Measurements from ENCODE around the gene UTF1.

Gene UTF1

GRCh38 chr10:133214468-133215410 lies 15.3 kb upstream of the UTF1 start:
- H3K27ac ChIP-seq (ENCODE audit: low read length), result no peak overlapping the region
- no peaks in the 10 kb centered on the region for H4K20me1 ChIP-seq (ENCODE audit: insufficient read depth, low read length)
- no peaks in the 10 kb centered on the region for H3K79me2 ChIP-seq (ENCODE audit: low read length)
- H3K9ac ChIP-seq (ENCODE audit: low read length), result no peak overlapping the region
- no peaks in the 10 kb centered on the region for H3K9me3 ChIP-seq (ENCODE audit: insufficient read depth, low read length)
- no peak overlapping the region for H2AFZ ChIP-seq (ENCODE audit: low read depth, low read length)
- H3K4me2 ChIP-seq (ENCODE audit: low read length), result no peak overlapping the region
- no peak for TF ChIP-seq EZH2phosphoT487 (IDR thresholded peaks at IDR 0.05; ENCODE audit: low read depth)
- TF ChIP-seq, protein P1, sequence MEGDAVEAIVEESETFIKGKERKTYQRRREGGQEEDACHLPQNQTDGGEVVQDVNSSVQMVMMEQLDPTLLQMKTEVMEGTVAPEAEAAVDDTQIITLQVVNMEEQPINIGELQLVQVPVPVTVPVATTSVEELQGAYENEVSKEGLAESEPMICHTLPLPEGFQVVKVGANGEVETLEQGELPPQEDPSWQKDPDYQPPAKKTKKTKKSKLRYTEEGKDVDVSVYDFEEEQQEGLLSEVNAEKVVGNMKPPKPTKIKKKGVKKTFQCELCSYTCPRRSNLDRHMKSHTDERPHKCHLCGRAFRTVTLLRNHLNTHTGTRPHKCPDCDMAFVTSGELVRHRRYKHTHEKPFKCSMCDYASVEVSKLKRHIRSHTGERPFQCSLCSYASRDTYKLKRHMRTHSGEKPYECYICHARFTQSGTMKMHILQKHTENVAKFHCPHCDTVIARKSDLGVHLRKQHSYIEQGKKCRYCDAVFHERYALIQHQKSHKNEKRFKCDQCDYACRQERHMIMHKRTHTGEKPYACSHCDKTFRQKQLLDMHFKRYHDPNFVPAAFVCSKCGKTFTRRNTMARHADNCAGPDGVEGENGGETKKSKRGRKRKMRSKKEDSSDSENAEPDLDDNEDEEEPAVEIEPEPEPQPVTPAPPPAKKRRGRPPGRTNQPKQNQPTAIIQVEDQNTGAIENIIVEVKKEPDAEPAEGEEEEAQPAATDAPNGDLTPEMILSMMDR (IDR thresholded peaks at IDR 0.05; ENCODE audit: low read depth, low read length), result no peak
- no peak overlapping the region for H3K4me3 ChIP-seq (ENCODE audit: low read length)
- no peaks in the 10 kb centered on the region for H3K27me3 ChIP-seq (ENCODE audit: low read depth, low read length)
- H3K4me1 ChIP-seq (ENCODE audit: low read length), result no peaks in the 10 kb centered on the region
- H3K36me3 ChIP-seq (replicated peaks; ENCODE audit: low read depth, low read length), result no peaks in the 10 kb centered on the region

DNA sequence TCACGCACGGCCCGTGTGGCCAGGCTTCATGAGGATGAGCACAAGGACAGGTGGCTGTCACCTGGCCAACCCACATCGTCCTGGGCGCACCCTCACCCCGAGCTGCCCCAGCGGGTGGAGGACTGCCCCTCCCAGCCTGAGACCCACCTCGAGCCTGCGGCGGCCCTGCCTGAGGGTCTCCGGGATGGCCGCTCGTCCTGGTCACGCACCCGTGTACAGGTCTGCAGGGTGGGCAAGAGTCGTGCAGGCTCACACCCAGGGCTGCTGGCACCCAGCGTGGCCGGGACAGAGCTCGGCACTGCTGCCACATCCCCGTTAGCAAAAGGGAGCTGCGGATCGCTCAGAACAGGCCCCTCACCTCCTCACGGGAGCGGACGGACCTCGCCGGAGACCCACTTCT lies 14.4 kb upstream of the UTF1 start:
- H3K4me3 ChIP-seq (ENCODE audit: low read length), result no peak overlapping the region
- no peak overlapping the region for H3K27ac ChIP-seq (ENCODE audit: low read length)
- no peaks in the 10 kb centered on the region for H4K20me1 ChIP-seq (ENCODE audit: insufficient read depth, low read length)
- no peak overlapping the region for H3K4me2 ChIP-seq (ENCODE audit: low read length)
- H3K4me1 ChIP-seq (ENCODE audit: low read length), result no peaks in the 10 kb centered on the region
- no peak overlapping the region for H2AFZ ChIP-seq (ENCODE audit: low read depth, low read length)
- TF ChIP-seq, protein P1 (IDR thresholded peaks at IDR 0.05; ENCODE audit: low read depth, low read length), result no peak
- TF ChIP-seq EZH2phosphoT487 (IDR thresholded peaks at IDR 0.05; ENCODE audit: low read depth), result no peak
- H3K79me2 ChIP-seq (ENCODE audit: low read length), result no peaks in the 10 kb centered on the region
- no peaks in the 10 kb centered on the region for H3K36me3 ChIP-seq (replicated peaks; ENCODE audit: low read depth, low read length)
- H3K27me3 ChIP-seq (ENCODE audit: low read depth, low read length), result no peaks in the 10 kb centered on the region
- H3K9ac ChIP-seq (ENCODE audit: low read length), result no peak overlapping the region
- no peaks in the 10 kb centered on the region for H3K9me3 ChIP-seq (ENCODE audit: insufficient read depth, low read length)

DNA sequence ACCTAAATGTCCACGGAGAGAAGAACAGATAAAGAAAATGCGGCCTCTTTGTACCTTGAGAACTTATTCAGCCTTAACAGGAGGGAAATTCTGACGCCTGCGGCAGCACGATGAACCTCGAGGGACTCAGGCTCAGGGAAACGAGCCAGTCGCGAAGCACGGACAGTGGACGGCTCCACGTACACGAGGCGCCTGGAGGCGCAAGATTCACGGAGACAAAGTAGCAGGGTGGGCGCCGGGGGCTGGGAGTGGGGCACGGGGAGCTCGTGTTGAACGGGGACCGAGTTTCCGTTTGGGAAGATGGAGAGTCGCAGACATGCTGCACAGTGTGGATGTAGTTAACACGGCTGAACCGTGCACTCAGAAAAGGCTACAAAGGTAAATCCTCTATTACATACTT lies 13.2 kb upstream of the UTF1 start:
- Histone ChIP-seq H3K9me3 (ENCODE audit: insufficient read depth, low read length) (no peaks in the 10 kb centered on the region), H3K4me3 (ENCODE audit: low read length) (no peak overlapping the region), H3K9ac (ENCODE audit: low read length) (no peak overlapping the region), H2AFZ (ENCODE audit: low read depth, low read length) (no peak overlapping the region), H3K4me2 (ENCODE audit: low read length) (no peak overlapping the region), H3K79me2 (ENCODE audit: low read length) (no peaks in the 10 kb centered on the region), H3K4me1 (ENCODE audit: low read length) (no peaks in the 10 kb centered on the region), H3K36me3 (replicated peaks; ENCODE audit: low read depth, low read length) (no peaks in the 10 kb centered on the region), H3K27ac (ENCODE audit: low read length) (no peak overlapping the region), H4K20me1 (ENCODE audit: insufficient read depth, low read length) (no peaks in the 10 kb centered on the region), H3K27me3 (ENCODE audit: low read depth, low read length) (no peaks in the 10 kb centered on the region)
- TF ChIP-seq, protein P1 (IDR thresholded peaks at IDR 0.05; ENCODE audit: low read depth, low read length), result no peak
- TF ChIP-seq EZH2phosphoT487 (IDR thresholded peaks at IDR 0.05; ENCODE audit: low read depth), result no peak

DNA sequence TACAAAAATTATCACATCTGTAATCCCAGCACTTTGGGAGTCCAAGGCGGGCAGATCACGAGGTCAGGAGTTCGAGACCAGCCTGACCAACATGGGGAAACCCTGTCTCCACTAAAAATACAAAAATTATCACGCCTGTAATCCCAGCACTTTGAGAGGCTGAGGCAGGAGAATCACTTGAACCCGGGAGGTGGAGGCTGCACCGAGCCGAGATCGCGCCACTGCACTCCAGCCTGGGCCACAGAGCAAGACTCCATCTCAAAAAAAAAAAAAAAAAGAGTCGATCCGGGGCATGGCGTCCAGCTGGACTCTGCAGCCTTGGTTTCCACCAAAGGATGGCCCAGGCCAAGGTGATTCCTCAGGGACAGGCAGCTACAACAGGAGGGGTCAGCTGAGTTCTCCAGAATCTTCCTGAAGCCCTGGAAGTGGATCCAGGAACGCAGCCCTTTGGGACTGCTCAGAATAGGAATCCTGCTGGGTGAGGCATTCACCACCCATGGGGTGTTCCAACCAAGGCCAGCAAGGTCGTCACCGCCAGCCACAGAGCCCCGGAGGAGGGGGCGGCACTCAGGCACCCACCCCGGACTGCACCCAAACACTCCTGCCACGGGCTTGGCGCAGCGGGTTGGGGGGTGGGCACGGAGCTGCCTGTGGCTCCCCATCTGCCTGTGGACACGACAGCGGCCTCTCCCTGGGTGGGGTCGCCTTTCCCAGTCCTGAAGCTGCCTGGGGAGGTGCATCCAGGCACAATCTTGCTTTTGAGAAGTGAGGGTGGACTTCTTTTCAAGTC lies 12.0 kb upstream of the UTF1 start:
- Histone ChIP-seq H3K9me3 (ENCODE audit: insufficient read depth, low read length) (no peaks in the 10 kb centered on the region), H4K20me1 (ENCODE audit: insufficient read depth, low read length) (no peaks in the 10 kb centered on the region)

More for the DNA sequence above, 12.0 kb upstream of the UTF1 start:
- H3K4me1 ChIP-seq (ENCODE audit: low read length), result no peaks in the 10 kb centered on the region
- no peak overlapping the region for H3K9ac ChIP-seq (ENCODE audit: low read length)
- H3K79me2 ChIP-seq (ENCODE audit: low read length), result no peaks in the 10 kb centered on the region
- H3K27ac ChIP-seq (ENCODE audit: low read length), result no peak overlapping the region
- H3K4me2 ChIP-seq (ENCODE audit: low read length), result no peak overlapping the region
- H2AFZ ChIP-seq (ENCODE audit: low read depth, low read length), result no peak overlapping the region
- TF ChIP-seq EZH2phosphoT487 (IDR thresholded peaks at IDR 0.05; ENCODE audit: low read depth), result no peak
- TF ChIP-seq, protein P1 (IDR thresholded peaks at IDR 0.05; ENCODE audit: low read depth, low read length), result no peak
- H3K27me3 ChIP-seq (ENCODE audit: low read depth, low read length), result no peaks in the 10 kb centered on the region
- no peaks in the 10 kb centered on the region for H3K36me3 ChIP-seq (replicated peaks; ENCODE audit: low read depth, low read length)
- no peak overlapping the region for H3K4me3 ChIP-seq (ENCODE audit: low read length)
